ENCODE results near the gene SLC13A3. TPM values are rescaled to one million over a fixed set of nuclear protein-coding genes. Genes with fewer than 3 reads are reported as not detected.

The SLC13A3 gene
- total RNA-seq, 1 donor from 2014 or later = 5.5 TPM

GRCh38 chr20:46652699-46653098 is 1.4 kb upstream of the SLC13A3 start:
- TF ChIP-seq CTCF (IDR thresholded peaks at IDR 0.05; ENCODE audit: insufficient read depth, low read length, severe bottlenecking) = no peak
- no peak overlapping the region for H3K4me3 ChIP-seq (ENCODE audit: low read depth, low read length)
- H3K27me3 ChIP-seq (ENCODE audit: control insufficient read depth, insufficient read depth, low read length) = peaks cover 10% of the 10 kb centered on the region
- H3K36me3 ChIP-seq (ENCODE audit: control insufficient read depth, insufficient read depth, low read length) = no peaks in the 10 kb centered on the region
- FAIRE-seq (no peak), DNase-seq (ENCODE audit: low read depth) (peak; percentile 46)

- H3K36me3 ChIP-seq (ENCODE audit: control insufficient read depth, insufficient read depth, low read length) = no peaks in the 10 kb centered on the region
- H3K27me3 ChIP-seq (ENCODE audit: control insufficient read depth, insufficient read depth, low read length) = peaks cover 10% of the 10 kb centered on the region
- FAIRE-seq (no peak), DNase-seq (ENCODE audit: low read depth) (no peak)
- H3K4me3 ChIP-seq (ENCODE audit: low read depth, low read length) = no peak overlapping the region
- TF ChIP-seq CTCF (IDR thresholded peaks at IDR 0.05; ENCODE audit: insufficient read depth, low read length, severe bottlenecking) = no peak
These were observed 626 bp downstream of the SLC13A3 start for GRCh38 chr20:46650575-46651090.

- no peak for FAIRE-seq
- DNase-seq (ENCODE audit: low read depth) = no peak
- Histone ChIP-seq H3K36me3 (ENCODE audit: control insufficient read depth, insufficient read depth, low read length) (no peaks in the 10 kb centered on the region), H3K27me3 (ENCODE audit: control insufficient read depth, insufficient read depth, low read length) (peaks cover 10% of the 10 kb centered on the region), H3K4me3 (ENCODE audit: low read depth, low read length) (no peak overlapping the region)
- no peak for TF ChIP-seq CTCF (IDR thresholded peaks at IDR 0.05; ENCODE audit: insufficient read depth, low read length, severe bottlenecking)
These were observed 1.2 kb downstream of the SLC13A3 start for GRCh38 chr20:46649965-46650542.

- FAIRE-seq (no peak), DNase-seq (ENCODE audit: low read depth) (no peak)
- H3K4me3 ChIP-seq (ENCODE audit: low read depth, low read length) = no peak overlapping the region
- H3K36me3 ChIP-seq (ENCODE audit: control insufficient read depth, insufficient read depth, low read length) = no peaks in the 10 kb centered on the region
- peaks cover 10% of the 10 kb centered on the region for H3K27me3 ChIP-seq (ENCODE audit: control insufficient read depth, insufficient read depth, low read length)
- TF ChIP-seq CTCF (IDR thresholded peaks at IDR 0.05; ENCODE audit: insufficient read depth, low read length, severe bottlenecking) = no peak
These were observed 1.7 kb downstream of the SLC13A3 start for GRCh38 chr20:46649650-46649949.

- peaks cover 10% of the 10 kb centered on the region for H3K27me3 ChIP-seq (ENCODE audit: control insufficient read depth, insufficient read depth, low read length)
- no peak for TF ChIP-seq CTCF (IDR thresholded peaks at IDR 0.05; ENCODE audit: insufficient read depth, low read length, severe bottlenecking)
- no peak overlapping the region for H3K4me3 ChIP-seq (ENCODE audit: low read depth, low read length)
- FAIRE-seq = no peak
- DNase-seq (ENCODE audit: low read depth) = no peak
- no peaks in the 10 kb centered on the region for H3K36me3 ChIP-seq (ENCODE audit: control insufficient read depth, insufficient read depth, low read length)
These were observed 2.2 kb downstream of the SLC13A3 start for GRCh38 chr20:46648903-46649649.

Data from bronchial epithelial cell (primary cell).